HG02571 (cell line): ENCODE data around the gene MYO5B.

Source experiments
- ATAC-seq: cut with Tn5 transposase; IDR thresholded peaks from one replicate; pipeline ENCODE4 v1.9.1; 2021; ENCODE audit warnings: mild to moderate bottlenecking, moderate library complexity; ENCODE audit not compliant: unreplicated experiment

Gene MYO5B

GRCh38 chr18:50189160-50189559 is 5.8 kb downstream of the MYO5B start:
- ATAC-seq, result no peak

GRCh38 chr18:50188652-50189051 is 6.3 kb downstream of the MYO5B start:
- ATAC-seq, result no peak

GRCh38 chr18:50187659-50188058 is 7.3 kb downstream of the MYO5B start:
- no peak for ATAC-seq

- no peak for ATAC-seq
Observed at GRCh38 chr18:50186385-50186784, 8.6 kb downstream of the MYO5B start.

- ATAC-seq, result no peak
Observed at GRCh38 chr18:50183556-50183955, 11.4 kb downstream of the MYO5B start.

GRCh38 chr18:50182511-50182910 is 12.4 kb downstream of the MYO5B start:
- ATAC-seq, result no peak

- no peak for ATAC-seq
Observed at GRCh38 chr18:50181590-50181989, 13.4 kb downstream of the MYO5B start.

- ATAC-seq, result no peak
Observed at GRCh38 chr18:50179465-50179864, 15.5 kb downstream of the MYO5B start.

GRCh38 chr18:50177294-50177992 is 17.5 kb downstream of the MYO5B start:
- ATAC-seq, result no peak

- no peak for ATAC-seq
Observed at GRCh38 chr18:50172367-50172766, 22.6 kb downstream of the MYO5B start.

- no peak for ATAC-seq
Observed at GRCh38 chr18:50171406-50171805, 23.5 kb downstream of the MYO5B start.

GRCh38 chr18:50170004-50170403 is 24.9 kb downstream of the MYO5B start:
- no peak for ATAC-seq

- no peak for ATAC-seq
Observed at GRCh38 chr18:50169149-50169548, 25.8 kb downstream of the MYO5B start.

- ATAC-seq, result no peak
Observed at GRCh38 chr18:50167966-50168365, 27.0 kb downstream of the MYO5B start.

GRCh38 chr18:50166901-50167300 is 28.0 kb downstream of the MYO5B start:
- no peak for ATAC-seq

GRCh38 chr18:50163505-50163904 is 31.4 kb downstream of the MYO5B start:
- ATAC-seq, result no peak

- no peak for ATAC-seq
Observed at GRCh38 chr18:50162486-50163304, 32.3 kb downstream of the MYO5B start.

- ATAC-seq, result no peak
Observed at GRCh38 chr18:50161597-50162205, 33.2 kb downstream of the MYO5B start.

GRCh38 chr18:50159654-50160046 is 35.3 kb downstream of the MYO5B start:
- no peak for ATAC-seq

- no peak for ATAC-seq
Observed at GRCh38 chr18:50158866-50159653, 35.9 kb downstream of the MYO5B start.

- no peak for ATAC-seq
Observed at GRCh38 chr18:50155406-50155805, 39.5 kb downstream of the MYO5B start.
